H9 (cell line): ENCODE measurements around the gene LNX2. TPM values are rescaled to one million over a fixed set of nuclear protein-coding genes. Genes with fewer than 3 reads are reported as not detected.

Source experiments
- DNase-seq: peaks from one replicate; pipeline ENCODE4 v3.0.0-alpha.2; 2017
- H2AFZ ChIP-seq: one replicate; pipeline ENCODE4 v1.6.1; 2013; ENCODE audit warnings: mild to moderate bottlenecking, low read length, control low read depth, moderate library complexity
- H2AK5ac ChIP-seq: 2 replicates; pipeline ENCODE4 v1.6.1; 2013; ENCODE audit warnings: low read length, control low read depth, mixed read lengths; ENCODE audit not compliant: insufficient read length
- H2BK120ac ChIP-seq: one replicate; pipeline ENCODE4 v1.6.1; 2013; ENCODE audit warnings: low read depth, mild to moderate bottlenecking, low read length, control low read depth, inconsistent platforms; ENCODE audit not compliant: poor library complexity, severe bottlenecking
- H2BK12ac ChIP-seq: 2 replicates; pipeline ENCODE4 v1.6.1; 2013; ENCODE audit warnings: low read length, control low read depth, mixed read lengths, low read depth; ENCODE audit not compliant: insufficient read length
- H2BK15ac ChIP-seq: 2 replicates; pipeline ENCODE4 v1.6.1; 2013; ENCODE audit warnings: low read depth, low read length, control low read depth
- H2BK20ac ChIP-seq: one replicate; pipeline ENCODE4 v1.6.1; 2013; ENCODE audit warnings: low read depth, mild to moderate bottlenecking, low read length, control low read depth, inconsistent platforms; ENCODE audit not compliant: poor library complexity, severe bottlenecking
- H2BK5ac ChIP-seq: 2 replicates; pipeline ENCODE4 v1.6.1; 2013; ENCODE audit warnings: low read length, control low read depth, mixed read lengths; ENCODE audit not compliant: insufficient read length
- H3K14ac ChIP-seq: 2 replicates; pipeline ENCODE4 v1.6.1; 2013; ENCODE audit warnings: low read length, control low read depth; ENCODE audit not compliant: insufficient read depth
- H3K18ac ChIP-seq: 2 replicates; pipeline ENCODE4 v1.6.1; 2013; ENCODE audit warnings: low read depth, mild to moderate bottlenecking, mixed read lengths, low read length, control low read depth; ENCODE audit not compliant: insufficient read length
- H3K23ac ChIP-seq: 2 replicates; pipeline ENCODE4 v1.6.1; 2013; ENCODE audit warnings: low read length, control low read depth, mixed read lengths, low read depth; ENCODE audit not compliant: insufficient read length
- H3K23me2 ChIP-seq: 2 replicates; pipeline ENCODE4 v1.6.1; 2013; ENCODE audit warnings: low read depth, mild to moderate bottlenecking, mixed read lengths, low read length, control low read depth; ENCODE audit not compliant: insufficient read length, poor library complexity, severe bottlenecking
- H3K27ac ChIP-seq: 2 replicates; pipeline ENCODE4 v1.5.1; 2013; ENCODE audit warnings: low read length, control low read depth, mixed read lengths, low read depth; ENCODE audit not compliant: insufficient read length
- H3K27me3 ChIP-seq: 2 replicates; pipeline ENCODE4 v1.6.1; 2013; ENCODE audit warnings: low read length, control low read depth, inconsistent platforms; ENCODE audit not compliant: insufficient read depth
- H3K4ac ChIP-seq: 2 replicates; pipeline ENCODE4 v1.6.1; 2013; ENCODE audit warnings: low read depth, mild to moderate bottlenecking, control low read depth, inconsistent platforms, low read length, moderate library complexity
- H3K4me1 ChIP-seq: 2 replicates; pipeline ENCODE4 v1.6.1; 2013; ENCODE audit warnings: low read length, control low read depth, inconsistent platforms; ENCODE audit not compliant: insufficient read depth
- H3K4me2 ChIP-seq: 2 replicates; pipeline ENCODE4 v1.6.1; 2013; ENCODE audit warnings: low read length, control low read depth, mixed read lengths; ENCODE audit not compliant: insufficient read length, insufficient read depth
- H3K56ac ChIP-seq: 2 replicates; pipeline ENCODE4 v1.6.1; 2013; ENCODE audit warnings: low read depth, mild to moderate bottlenecking, mixed read lengths, low read length, control low read depth; ENCODE audit not compliant: insufficient read length
- H3K79me1 ChIP-seq: 2 replicates; pipeline ENCODE4 v1.6.1; 2013; ENCODE audit warnings: low read depth, mild to moderate bottlenecking, moderate library complexity, low read length, control low read depth, inconsistent platforms; ENCODE audit not compliant: insufficient read depth, poor library complexity, severe bottlenecking
- H3K79me2 ChIP-seq: 2 replicates; pipeline ENCODE4 v1.6.1; 2013; ENCODE audit warnings: low read length, control low read depth, inconsistent platforms; ENCODE audit not compliant: insufficient read depth
- H3K9ac ChIP-seq: 2 replicates; pipeline ENCODE4 v1.6.1; 2013; ENCODE audit warnings: low read length, control low read depth, mixed read lengths; ENCODE audit not compliant: insufficient read length; ENCODE audit errors: extremely low read depth
- H3K9me3 ChIP-seq: one replicate; pipeline ENCODE4 v1.6.1; 2013; ENCODE audit warnings: low read depth, low read length, inconsistent platforms; ENCODE audit not compliant: control insufficient read depth
- H3T11ph ChIP-seq: one replicate; pipeline ENCODE4 v1.6.1; 2013; ENCODE audit warnings: mild to moderate bottlenecking, low read length, control low read depth, inconsistent platforms
- H4K20me1 ChIP-seq: one replicate; pipeline ENCODE4 v1.6.1; 2013; ENCODE audit not compliant: control insufficient read depth, insufficient read length, insufficient read depth
- H4K5ac ChIP-seq: 2 replicates; pipeline ENCODE4 v1.6.1; 2013; ENCODE audit warnings: low read depth, mild to moderate bottlenecking, mixed read lengths, low read length, control low read depth; ENCODE audit not compliant: insufficient read length
- H4K8ac ChIP-seq: replicated peaks from 2 replicates; pipeline ENCODE4 v1.6.1; 2013; ENCODE audit warnings: low read length, control low read depth, mixed read lengths, low read depth; ENCODE audit not compliant: insufficient read length
- H4K91ac ChIP-seq: 2 replicates; pipeline ENCODE4 v1.6.1; 2013; ENCODE audit warnings: low read depth, mild to moderate bottlenecking, moderate library complexity, mixed read lengths, low read length, control low read depth; ENCODE audit not compliant: insufficient read length
- H3K27ac Mint-ChIP-seq, 3 experiments: 2 replicates in 2 of 3; 3 replicates in 1 of 3; pipeline ENCODE4 v1.8.0; 2020 to 2021; ENCODE audit warnings: mixed read lengths in 3 of 3, mild to moderate bottlenecking in 1 of 3, moderate library complexity in 1 of 3
- H3K27me3 Mint-ChIP-seq: 2 replicates; pipeline ENCODE4 v1.8.0; 2021; ENCODE audit warnings: low read depth, mild to moderate bottlenecking, moderate library complexity, mixed read lengths
- H3K36me3 Mint-ChIP-seq, 3 experiments: 2 replicates in 2 of 3; 3 replicates in 1 of 3; pipeline ENCODE4 v1.8.0; 2020 to 2021; ENCODE audit warnings: low read depth in 3 of 3, mixed read lengths in 3 of 3; ENCODE audit not compliant: insufficient read depth in 1 of 3
- H3K4me1 Mint-ChIP-seq, 2 experiments: 2 replicates each; pipeline ENCODE4 v1.8.0; 2020; ENCODE audit warnings: mixed read lengths in 2 of 2
- H3K4me3 Mint-ChIP-seq, 2 experiments: 2 replicates in 1 of 2; 3 replicates in 1 of 2; pipeline ENCODE4 v1.8.0; 2020 to 2021; ENCODE audit warnings: mild to moderate bottlenecking in 2 of 2, mixed read lengths in 2 of 2, moderate library complexity in 1 of 2
- H3K9me3 Mint-ChIP-seq, 2 experiments: 2 replicates in 1 of 2; 3 replicates in 1 of 2; pipeline ENCODE4 v1.8.0; 2020; ENCODE audit warnings: mild to moderate bottlenecking in 2 of 2, mixed read lengths in 2 of 2, moderate library complexity in 1 of 2
- CTCF ChIP-seq: fragments of 200-600 bp; sonication (generic); conservative IDR thresholded peaks from 3 replicates; pipeline ENCODE4 v1.8.0; 2021; ENCODE audit warnings: antibody characterized with exemption, mild to moderate bottlenecking
- total RNA-seq: library from RNA; stranded (reverse); gene quantifications from 2 replicates; pipeline ENCODE4 v1.2.1, GENCODE V29; 2021

The LNX2 gene
- total RNA-seq, 1 experiment from 2014 or later: 12.4 TPM

DNA sequence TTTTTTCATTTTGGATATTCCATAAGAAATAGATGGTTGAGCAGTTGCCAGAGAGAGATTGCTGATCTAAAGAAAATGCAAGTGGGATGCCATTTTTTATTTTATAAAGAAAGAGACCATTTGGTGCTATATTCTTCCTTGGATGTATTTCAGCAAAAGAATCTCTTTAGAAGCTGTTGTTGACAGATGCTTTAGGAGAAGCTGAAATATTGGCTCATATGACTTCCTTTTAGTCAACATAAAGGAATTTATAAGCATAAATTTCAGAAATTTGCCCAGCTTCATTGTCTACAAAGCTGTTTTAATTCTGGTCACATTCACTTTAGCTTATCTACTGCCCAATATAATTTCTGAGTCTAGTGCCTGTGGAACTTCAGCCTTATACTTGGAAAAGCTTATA, 38.2 kb upstream of the LNX2 start:
- H3K36me3 Mint-ChIP-seq: no peaks in the 10 kb centered on the region; a peak in 2 of 7 replicates
- Histone ChIP-seq H3K23me2 (no peaks in the 10 kb centered on the region), H2BK15ac (no peak overlapping the region), H2AK5ac (no peak overlapping the region), H4K91ac (no peak overlapping the region), H3K18ac (no peak overlapping the region), H2BK20ac (no peak overlapping the region), H3K56ac (no peak overlapping the region), H4K5ac (no peak overlapping the region), H3T11ph (no peak overlapping the region), H3K79me1 (no peaks in the 10 kb centered on the region), H4K8ac (no peak overlapping the region), H2BK5ac (no peak overlapping the region), H3K9ac (no peak overlapping the region), H4K20me1 (no peaks in the 10 kb centered on the region), H2BK12ac (no peak overlapping the region), H2BK120ac (no peak overlapping the region), H3K14ac (no peak overlapping the region), H3K4me1 (no peaks in the 10 kb centered on the region), H3K79me2 (no peaks in the 10 kb centered on the region), H3K23ac (no peak overlapping the region), H2AFZ (no peak overlapping the region), H3K4me2 (no peak overlapping the region), H3K27me3 (no peaks in the 10 kb centered on the region), H3K9me3 (no peaks in the 10 kb centered on the region), H3K27ac (no peak overlapping the region), H3K4ac (no peak overlapping the region)
- DNase-seq: no peak
- TF ChIP-seq CTCF: no peak
- no peaks in the 10 kb centered on the region for H3K27me3 Mint-ChIP-seq
- H3K9me3 Mint-ChIP-seq: no peaks in the 10 kb centered on the region
- peaks cover 4 to 10% of the 10 kb centered on the region in 2 experiments; a peak in 2 of 4 replicates for H3K4me1 Mint-ChIP-seq
- H3K27ac Mint-ChIP-seq: peak overlapping the region in 1 of 3 experiments; percentile 33; a peak in 1 of 7 replicates
- H3K4me3 Mint-ChIP-seq: no peak overlapping the region
